SK-N-SH (cell line): ENCODE data around the gene GTPBP8. TPM values are rescaled to one million over a fixed set of nuclear protein-coding genes. Genes with fewer than 3 reads are reported as not detected.

Experiments used
- CTCF ChIA-PET: fragments of 300-600, 350-600 bp; formaldehyde crosslinking; extraction: SDS; loops from one replicate; lab custom pipeline; 2021; lab: Yijun Ruan, JAX
- POLR2A ChIA-PET: fragments of 350-600 bp; sonication (Branson Sonifier 250); formaldehyde crosslinking; extraction: SDS; loops from one replicate; lab custom pipeline; 2020; ENCODE audit warnings: antibody characterized with exemption, inconsistent platforms; lab: Yijun Ruan, JAX
- DNase-seq: peaks from one replicate; pipeline ENCODE4 v3.0.0; 2012
- H2AFZ ChIP-seq: fragments of 200-600 bp; sonication (generic); 2 replicates; pipeline ENCODE4 v1.8.1; 2016; ENCODE audit warnings: antibody characterized with exemption, mild to moderate bottlenecking, low read depth
- H3F3A ChIP-seq: fragments of 200-600 bp; sonication (generic); replicated peaks from 2 replicates; pipeline ENCODE3; 2016; ENCODE audit warnings: antibody characterized with exemption, mild to moderate bottlenecking; ENCODE audit not compliant: insufficient read depth
- H3K27ac ChIP-seq, 2 experiments: fragments of 200-500 bp in 1 of 2; fragments of 200-600 bp in 1 of 2; sonication (Bioruptor generic) in 1 of 2; sonication (generic), shearing (Covaris generic) in 1 of 2; 2 replicates each; pipeline versions ENCODE4 v1.5.1 to v1.6.1; 2014 to 2016; ENCODE audit warnings: low read depth in 2 of 2, inconsistent platforms in 1 of 2, low read length in 1 of 2, mild to moderate bottlenecking in 1 of 2, mixed read lengths in 1 of 2
- H3K27me3 ChIP-seq: fragments of 200-600 bp; sonication (generic), shearing (Covaris generic); 2 replicates; pipeline ENCODE4 v1.6.1; 2016; ENCODE audit warnings: mixed run types; ENCODE audit not compliant: insufficient read depth
- H3K36me3 ChIP-seq, 2 experiments: fragments of 200-500 bp in 1 of 2; fragments of 200-600 bp in 1 of 2; sonication (Bioruptor generic) in 1 of 2; sonication (generic) in 1 of 2; replicated peaks in 1 of 2; 2 replicates each; pipeline versions ENCODE3 to v1.5.1; 2014 to 2016; ENCODE audit warnings: low read length in 1 of 2, mild to moderate bottlenecking in 1 of 2; ENCODE audit not compliant: insufficient read depth in 2 of 2, control insufficient read depth in 1 of 2
- H3K4me1 ChIP-seq, 2 experiments: fragments of 200-500 bp in 1 of 2; fragments of 200-600 bp in 1 of 2; sonication (Bioruptor generic) in 1 of 2; sonication (generic), shearing (Covaris generic) in 1 of 2; 2 replicates each; pipeline versions ENCODE4 v1.5.1 to v1.6.1; 2014 to 2016; ENCODE audit warnings: low read depth in 1 of 2, low read length in 1 of 2, mixed run types in 1 of 2; ENCODE audit not compliant: insufficient read depth in 2 of 2, control insufficient read depth in 1 of 2
- H3K4me2 ChIP-seq: fragments of 200-600 bp; sonication (generic), shearing (Covaris generic); 2 replicates; pipeline ENCODE4 v1.6.1; 2017; ENCODE audit warnings: mixed run types
- H3K4me3 ChIP-seq, 2 experiments: fragments of 200-500 bp in 1 of 2; fragments of 200-600 bp in 1 of 2; sonication (Bioruptor generic) in 1 of 2; sonication (generic), shearing (Covaris generic) in 1 of 2; 2 replicates each; pipeline versions ENCODE4 v1.5.1 to v1.8.1; 2014 to 2016; ENCODE audit warnings: low read depth in 2 of 2, inconsistent platforms in 1 of 2, low read length in 1 of 2, mild to moderate bottlenecking in 1 of 2, mixed read lengths in 1 of 2, moderate library complexity in 1 of 2
- H3K79me2 ChIP-seq: fragments of 200-600 bp; sonication (generic); 2 replicates; pipeline ENCODE4 v1.8.1; 2017; ENCODE audit warnings: mild to moderate bottlenecking; ENCODE audit not compliant: insufficient read depth
- H3K9ac ChIP-seq: fragments of 200-600 bp; sonication (generic); 2 replicates; pipeline ENCODE4 v1.6.1; 2017; ENCODE audit warnings: mixed run types
- H3K9me2 ChIP-seq: fragments of 200-600 bp; sonication (generic); 2 replicates; pipeline ENCODE4 v1.6.1; 2017; ENCODE audit warnings: mixed run types
- H3K9me3 ChIP-seq: fragments of 200-600 bp; sonication (generic); 2 replicates; pipeline ENCODE4 v1.6.1; 2017; ENCODE audit warnings: mixed run types, mild to moderate bottlenecking, moderate library complexity
- H4K20me1 ChIP-seq: fragments of 200-600 bp; sonication (generic); 2 replicates; pipeline ENCODE4 v1.6.1; 2017; ENCODE audit warnings: mild to moderate bottlenecking, mixed run types; ENCODE audit not compliant: insufficient read depth
- ELF1 ChIP-seq: IDR thresholded peaks from 2 replicates; pipeline ENCODE4 v1.4.0; 2012
- FOXJ3 ChIP-seq: sonication (generic); formaldehyde crosslinking; IDR thresholded peaks from 2 replicates; pipeline ENCODE4 v1.5.1; 2020; ENCODE audit warnings: mild to moderate bottlenecking, missing genetic modification reagents
- FOXM1 ChIP-seq: IDR thresholded peaks from 2 replicates; pipeline ENCODE4 v1.4.0; 2012; ENCODE audit warnings: low read depth, mild to moderate bottlenecking
- GATA2 ChIP-seq: sonication (generic); formaldehyde crosslinking; IDR thresholded peaks from 2 replicates; pipeline ENCODE4 v1.5.0; 2020; ENCODE audit warnings: mild to moderate bottlenecking, missing genetic modification reagents
- MEF2A ChIP-seq: IDR thresholded peaks from 2 replicates; pipeline ENCODE4 v1.4.0; 2012; ENCODE audit warnings: low read depth, borderline replicate concordance
- MXI1 ChIP-seq: IDR thresholded peaks from 2 replicates; pipeline ENCODE4 v1.6.1; 2012; ENCODE audit warnings: mild to moderate bottlenecking, low read depth, low read length, improper control_type of control experiment
- NRF1 ChIP-seq: IDR thresholded peaks from 2 replicates; pipeline ENCODE4 v1.6.1; 2012; ENCODE audit warnings: low read depth, mild to moderate bottlenecking, low read length
- RCOR1 ChIP-seq: fragments of 150-350 bp; IDR thresholded peaks from 2 replicates; pipeline ENCODE4 v1.6.1; 2017; ENCODE audit warnings: antibody characterized with exemption, low read length
- RXRA ChIP-seq: IDR thresholded peaks from 2 replicates; pipeline ENCODE4 v1.4.0; 2012; ENCODE audit warnings: low read depth, mild to moderate bottlenecking, borderline replicate concordance
- SMC3 ChIP-seq: IDR thresholded peaks from 2 replicates; pipeline ENCODE4 v1.6.1; 2012; ENCODE audit warnings: low read depth, low read length, improper control_type of control experiment
- WGBS: methylation state at CpG from one replicate; pipeline ENCODE4 v1.1.6; 2017; ENCODE audit warnings: low lambda C conversion rate; 5-methylcytosine and 5-hydroxymethylcytosine counted together
- polyA plus RNA-seq, 3 experiments: library from polyadenylated mRNA; depleted of rRNA; stranded (reverse); fragments of >200 nt; gene quantifications; 2 replicates each; pipeline ENCODE4 v1.2.3, GENCODE V29; 2012
- TF ChIP-seq, protein P1 (sequence below): IDR thresholded peaks from 2 replicates; pipeline ENCODE4 v1.4.0; 2012; ENCODE audit warnings: low read depth
- TF ChIP-seq, protein P2 (sequence below): fragments of 150-350 bp; IDR thresholded peaks from 2 replicates; pipeline ENCODE4 v1.6.1; 2017; ENCODE audit warnings: antibody characterized with exemption, low read length, low read depth, borderline replicate concordance
- TF ChIP-seq, protein P3 (sequence below): IDR thresholded peaks from 2 replicates; pipeline ENCODE4; 2012

GTPBP8 gene
- polyA plus RNA-seq, 1 of the 3 experiments (the other 2 are of a cell fraction), result 20.1 TPM

DNA sequence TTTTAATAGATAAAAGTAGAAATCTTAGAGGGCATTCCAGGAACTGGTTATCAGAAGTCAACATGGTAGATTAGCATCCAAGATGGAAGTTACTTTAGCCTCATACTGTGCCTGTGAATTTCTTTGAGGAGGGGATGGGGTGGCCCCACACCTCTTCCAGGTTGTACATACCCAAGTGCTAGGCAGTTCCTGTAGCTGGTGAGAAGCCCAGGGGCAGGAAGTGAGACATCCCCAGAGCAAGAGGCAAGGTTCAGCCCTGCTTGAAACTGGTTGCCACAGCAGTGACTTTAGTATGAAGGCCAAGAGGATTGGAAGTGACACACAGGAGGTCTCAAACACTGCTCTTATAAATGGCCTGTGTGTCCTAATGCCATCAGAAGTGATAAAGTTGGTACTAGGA lies 11.9 kb downstream of the GTPBP8 start:
- DNase-seq, result no peak
- Histone ChIP-seq H3K4me2 (no peak overlapping the region), H3K27ac (no peak overlapping the region), H3F3A (peaks cover 17% of the 10 kb centered on the region), H2AFZ (no peak overlapping the region), H3K4me1 (no peaks in the 10 kb centered on the region; a peak in 2 of 4 replicates), H4K20me1 (no peaks in the 10 kb centered on the region), H3K4me3 (no peak overlapping the region), H3K9me2 (no peaks in the 10 kb centered on the region), H3K9me3 (no peaks in the 10 kb centered on the region), H3K36me3 (peaks cover 80 to 91% of the 10 kb centered on the region in 2 experiments), H3K27me3 (no peaks in the 10 kb centered on the region), H3K79me2 (peaks cover 7% of the 10 kb centered on the region), H3K9ac (no peak overlapping the region)
- POLR2A ChIA-PET, result no interaction called here
- CTCF ChIA-PET, result interaction anchor here (1.0 to 1.6 kb wide), 2 partner anchors 11 to 32 kb away, joined by 3 to 5 read pairs; no protein-coding TSS in a partner anchor
- no peak for TF ChIP-seq FOXJ3 (CRISPR knock-in tag)
- TF ChIP-seq ELF1, result no peak
- TF ChIP-seq SMC3, result no peak
- no peak for TF ChIP-seq FOXM1
- no peak for TF ChIP-seq MEF2A
- TF ChIP-seq, protein P1, sequence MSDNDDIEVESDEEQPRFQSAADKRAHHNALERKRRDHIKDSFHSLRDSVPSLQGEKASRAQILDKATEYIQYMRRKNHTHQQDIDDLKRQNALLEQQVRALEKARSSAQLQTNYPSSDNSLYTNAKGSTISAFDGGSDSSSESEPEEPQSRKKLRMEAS, result no peak
- TF ChIP-seq GATA2 (CRISPR knock-in tag), result no peak
- TF ChIP-seq, protein P2, sequence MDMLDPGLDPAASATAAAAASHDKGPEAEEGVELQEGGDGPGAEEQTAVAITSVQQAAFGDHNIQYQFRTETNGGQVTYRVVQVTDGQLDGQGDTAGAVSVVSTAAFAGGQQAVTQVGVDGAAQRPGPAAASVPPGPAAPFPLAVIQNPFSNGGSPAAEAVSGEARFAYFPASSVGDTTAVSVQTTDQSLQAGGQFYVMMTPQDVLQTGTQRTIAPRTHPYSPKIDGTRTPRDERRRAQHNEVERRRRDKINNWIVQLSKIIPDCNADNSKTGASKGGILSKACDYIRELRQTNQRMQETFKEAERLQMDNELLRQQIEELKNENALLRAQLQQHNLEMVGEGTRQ, result no peak
- TF ChIP-seq, protein P3, sequence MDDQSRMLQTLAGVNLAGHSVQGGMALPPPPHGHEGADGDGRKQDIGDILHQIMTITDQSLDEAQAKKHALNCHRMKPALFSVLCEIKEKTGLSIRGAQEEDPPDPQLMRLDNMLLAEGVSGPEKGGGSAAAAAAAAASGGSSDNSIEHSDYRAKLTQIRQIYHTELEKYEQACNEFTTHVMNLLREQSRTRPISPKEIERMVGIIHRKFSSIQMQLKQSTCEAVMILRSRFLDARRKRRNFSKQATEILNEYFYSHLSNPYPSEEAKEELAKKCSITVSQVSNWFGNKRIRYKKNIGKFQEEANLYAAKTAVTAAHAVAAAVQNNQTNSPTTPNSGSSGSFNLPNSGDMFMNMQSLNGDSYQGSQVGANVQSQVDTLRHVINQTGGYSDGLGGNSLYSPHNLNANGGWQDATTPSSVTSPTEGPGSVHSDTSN, result no peak
- TF ChIP-seq RCOR1, result no peak
- no peak for TF ChIP-seq NRF1

DNA sequence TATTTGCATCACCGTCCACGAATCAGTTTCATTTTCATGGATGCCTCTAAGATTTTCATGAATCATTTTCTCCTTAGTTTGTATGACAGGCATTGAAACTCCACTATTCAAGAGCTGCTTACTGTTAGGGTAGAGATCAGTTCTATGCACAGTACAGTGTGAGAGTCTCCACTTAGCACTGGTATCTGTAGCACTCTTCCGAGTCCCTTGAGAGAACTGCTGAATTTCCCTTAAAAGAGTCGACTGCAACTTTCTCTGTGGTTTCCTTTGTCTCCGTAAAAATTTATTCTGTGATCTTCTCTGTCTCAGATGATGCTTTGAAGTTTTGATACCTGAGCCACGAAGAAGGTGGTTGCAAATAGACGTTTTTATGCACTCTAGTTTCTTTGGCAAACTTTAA lies 14.8 kb downstream of the GTPBP8 start:
- Histone ChIP-seq H4K20me1 (no peaks in the 10 kb centered on the region), H3K4me2 (no peak overlapping the region), H3K9me3 (no peaks in the 10 kb centered on the region), H3K9ac (no peak overlapping the region), H3K79me2 (peaks cover 27% of the 10 kb centered on the region), H3K9me2 (no peaks in the 10 kb centered on the region), H3F3A (peaks cover 17% of the 10 kb centered on the region), H3K36me3 (peaks cover 79 to 91% of the 10 kb centered on the region in 2 experiments), H3K27ac (no peak overlapping the region), H2AFZ (no peak overlapping the region), H3K4me1 (no peaks in the 10 kb centered on the region; a peak in 1 of 4 replicates), H3K27me3 (no peaks in the 10 kb centered on the region), H3K4me3 (no peak overlapping the region)
- no peak for DNase-seq
- TF ChIP-seq RXRA (no peak), GATA2 (CRISPR knock-in tag) (no peak), MXI1 (no peak)
- TF ChIP-seq, protein P1, result no peak
- TF ChIP-seq, protein P2, result no peak
- WGBS, result 91% methylated on average over 7 of the region's 7 CpGs
- CTCF ChIA-PET, result interaction anchor here (0.9 to 2.3 kb wide), 3 partner anchors 14 to 283 kb away, joined by 3 to 7 read pairs (median 3); partner anchors contain the start of gene GTPBP8
- POLR2A ChIA-PET, result no interaction called here
